Hepatocyte (in vitro differentiated cells): ENCODE measurements around the gene PRKCA.

Source experiments
- CTCF ChIP-seq: fragments of 200-600 bp; sonication (generic); IDR thresholded peaks from 2 replicates; pipeline ENCODE4 v1.5.1; 2016; ENCODE audit warnings: antibody characterized with exemption, mild to moderate bottlenecking; ENCODE audit not compliant: poor library complexity
- EZH2 ChIP-seq: fragments of 200-600 bp; sonication (generic); IDR thresholded peaks from 2 replicates; pipeline ENCODE4 v1.6.1; 2016; ENCODE audit warnings: antibody characterized with exemption, mild to moderate bottlenecking, borderline replicate concordance
- EZH2phosphoT487 ChIP-seq: fragments of 200-600 bp; sonication (generic); IDR thresholded peaks from one replicate; pipeline ENCODE4 v1.6.1; 2018; ENCODE audit warnings: antibody characterized with exemption, mild to moderate bottlenecking, low read depth, moderate library complexity; ENCODE audit not compliant: unreplicated experiment, severe bottlenecking

GRCh38 chr17:66515974-66516373 lies 213.6 kb downstream of the PRKCA start:
- no peak for TF ChIP-seq EZH2
- no peak for TF ChIP-seq CTCF
- no peak for TF ChIP-seq EZH2phosphoT487
